Measurements from ENCODE around the gene CPNE2. TPM values are rescaled to one million over a fixed set of nuclear protein-coding genes. Genes with fewer than 3 reads are reported as not detected.
"Not testable (repeated sequence)": the region's sequence is repeated elsewhere in the genome, so short reads cannot be mapped to it uniquely, and the experiment has no call there.

CPNE2 gene
- total RNA-seq, 1 donor from 2014 or later: 40.3 TPM

DNA sequence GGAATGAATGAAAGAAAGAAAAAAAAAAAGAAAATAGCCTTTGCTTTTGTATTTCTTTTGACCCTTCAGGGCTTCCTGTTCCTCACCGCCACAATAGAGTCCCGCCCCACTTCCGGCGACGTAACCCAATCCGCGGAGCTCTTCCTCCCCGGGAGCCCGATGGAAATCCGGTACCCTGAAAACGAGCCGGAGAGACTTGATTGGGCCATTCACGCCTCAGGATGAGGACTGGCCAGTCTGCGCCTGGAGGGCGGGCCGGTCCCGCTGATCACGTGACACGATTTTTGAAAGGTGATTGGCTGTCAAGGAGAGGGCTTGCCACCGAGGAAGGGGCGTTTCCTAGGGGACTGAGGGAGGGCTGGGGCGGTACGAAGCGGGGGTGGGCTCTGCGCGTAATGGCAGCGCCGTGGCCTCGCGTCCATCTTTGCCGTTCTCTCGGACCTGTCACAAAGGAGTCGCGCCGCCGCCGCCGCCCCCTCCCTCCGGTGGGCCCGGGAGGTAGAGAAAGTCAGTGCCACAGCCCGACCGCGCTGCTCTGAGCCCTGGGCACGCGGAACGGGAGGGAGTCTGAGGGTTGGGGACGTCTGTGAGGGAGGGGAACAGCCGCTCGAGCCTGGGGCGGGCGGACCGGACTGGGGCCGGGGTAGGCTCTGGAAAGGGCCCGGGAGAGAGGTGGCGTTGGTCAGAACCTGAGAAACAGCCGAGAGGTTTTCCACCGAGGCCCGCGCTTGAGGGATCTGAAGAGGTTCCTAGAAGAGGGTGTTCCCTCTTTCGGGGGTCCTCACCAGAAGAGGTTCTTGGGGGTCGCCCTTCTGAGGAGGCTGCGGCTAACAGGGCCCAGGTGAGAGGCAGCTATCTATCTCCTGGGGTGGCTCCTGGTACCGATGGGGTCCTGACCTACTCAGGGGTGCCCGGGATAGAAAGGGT lies 93.8 kb downstream of the CPNE2 start, which contains the start of the genes PSME3IP1 and RSPRY1:
TSS of gene PSME3IP1 (minus strand) at position 95 of the 927 bp plus-strand sequence. CDS start 12,185 bp downstream, outside the sequence.
TSS of gene RSPRY1 (plus strand) at position 385 of the 927 bp plus-strand sequence. CDS start 18,330 bp downstream, outside the sequence.
- peak; percentile 100 for DNase-seq (ENCODE audit: extremely low spot score in 2 of 2)
- TF ChIP-seq, protein P1, sequence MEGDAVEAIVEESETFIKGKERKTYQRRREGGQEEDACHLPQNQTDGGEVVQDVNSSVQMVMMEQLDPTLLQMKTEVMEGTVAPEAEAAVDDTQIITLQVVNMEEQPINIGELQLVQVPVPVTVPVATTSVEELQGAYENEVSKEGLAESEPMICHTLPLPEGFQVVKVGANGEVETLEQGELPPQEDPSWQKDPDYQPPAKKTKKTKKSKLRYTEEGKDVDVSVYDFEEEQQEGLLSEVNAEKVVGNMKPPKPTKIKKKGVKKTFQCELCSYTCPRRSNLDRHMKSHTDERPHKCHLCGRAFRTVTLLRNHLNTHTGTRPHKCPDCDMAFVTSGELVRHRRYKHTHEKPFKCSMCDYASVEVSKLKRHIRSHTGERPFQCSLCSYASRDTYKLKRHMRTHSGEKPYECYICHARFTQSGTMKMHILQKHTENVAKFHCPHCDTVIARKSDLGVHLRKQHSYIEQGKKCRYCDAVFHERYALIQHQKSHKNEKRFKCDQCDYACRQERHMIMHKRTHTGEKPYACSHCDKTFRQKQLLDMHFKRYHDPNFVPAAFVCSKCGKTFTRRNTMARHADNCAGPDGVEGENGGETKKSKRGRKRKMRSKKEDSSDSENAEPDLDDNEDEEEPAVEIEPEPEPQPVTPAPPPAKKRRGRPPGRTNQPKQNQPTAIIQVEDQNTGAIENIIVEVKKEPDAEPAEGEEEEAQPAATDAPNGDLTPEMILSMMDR (IDR thresholded peaks at IDR 0.05): no peak
- TF ChIP-seq POLR2AphosphoS5 (IDR thresholded peaks at IDR 0.05; ENCODE audit: insufficient read depth in 1 of 2, low read depth in 1 of 2): peak; percentile 94
- TF ChIP-seq POLR2A (IDR thresholded peaks at IDR 0.05): peak in 1 of 2 donors; percentile 75
- intact Hi-C loops (cut with DNase I): loop anchor here (10.0 kb wide), 1 partner anchor 59 kb away; the partner anchor contains the start of gene ARL2BP
- Histone ChIP-seq H3K27me3 (no peaks in the 10 kb centered on the region), H3K4me1 (peaks cover 42% of the 10 kb centered on the region), H3K27ac (peak within 1 kb of the TSS; percentile 91), H3K9me3 (no peaks in the 10 kb centered on the region), H3K4me3 (peak within 1 kb of the TSS; percentile 98 to 99), H3K36me3 (no peaks in the 10 kb centered on the region)

DNA sequence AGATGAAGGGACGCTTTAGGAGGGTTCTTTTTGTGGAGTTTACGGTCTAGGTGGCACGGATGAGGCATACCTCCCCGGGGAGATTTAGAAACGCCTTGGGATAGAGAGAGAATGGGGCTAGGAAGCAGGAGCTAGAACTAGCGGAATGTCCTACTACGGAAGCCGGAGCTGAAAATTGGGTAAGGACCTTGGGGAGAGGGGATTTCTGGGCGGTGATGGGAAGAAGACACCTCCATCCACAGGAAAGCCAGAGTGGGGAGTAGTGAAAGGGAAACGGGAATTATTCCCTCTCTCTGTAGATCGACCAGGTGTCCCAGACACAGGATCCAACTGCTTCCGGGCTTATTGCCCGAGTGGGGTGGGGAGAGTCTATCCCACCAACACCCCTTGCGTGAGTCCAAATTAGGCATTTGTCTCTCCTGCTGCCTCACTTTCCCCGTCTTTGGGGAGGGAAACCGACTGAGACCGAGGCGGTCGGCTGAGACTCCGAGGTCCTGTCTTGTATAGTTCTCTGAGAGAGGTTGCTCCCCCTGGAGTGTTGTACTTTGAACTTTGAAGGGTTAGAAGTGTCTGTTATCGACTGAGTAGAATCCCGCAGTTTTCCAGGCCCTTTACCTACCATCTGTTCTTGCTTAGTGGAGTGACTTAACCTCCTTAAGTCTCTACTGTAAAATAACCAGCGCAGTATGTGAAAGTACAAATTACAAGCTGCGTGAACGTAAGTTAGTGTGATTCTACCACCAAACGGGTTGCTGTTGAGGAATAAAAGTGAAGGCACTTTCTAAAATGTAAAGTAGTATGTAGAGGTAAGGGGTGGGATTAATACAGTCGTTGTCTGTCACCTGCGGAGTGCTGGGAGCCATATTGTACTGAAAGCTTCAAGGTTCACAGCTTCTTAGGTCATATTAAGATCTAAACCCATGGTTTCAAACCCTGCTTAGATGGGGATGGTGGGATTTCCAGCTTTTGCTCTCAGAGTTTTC lies 94.8 kb downstream of the CPNE2 start:
- Histone ChIP-seq H3K27me3 (no peaks in the 10 kb centered on the region), H3K36me3 (no peaks in the 10 kb centered on the region), H3K4me1 (peaks cover 46% of the 10 kb centered on the region), H3K4me3 (peak overlapping the region; percentile 98 to 99), H3K9me3 (no peaks in the 10 kb centered on the region), H3K27ac (peak overlapping the region; percentile 86)
- DNase-seq (ENCODE audit: extremely low spot score in 2 of 2): no peak
- intact Hi-C loops (cut with DNase I): loop anchor here (10.0 kb wide), 1 partner anchor 58 kb away; the partner anchor contains the start of gene ARL2BP
- no peak for TF ChIP-seq POLR2AphosphoS5 (IDR thresholded peaks at IDR 0.05; ENCODE audit: insufficient read depth in 1 of 2, low read depth in 1 of 2)
- TF ChIP-seq, protein P1 (IDR thresholded peaks at IDR 0.05): no peak
- TF ChIP-seq POLR2A (IDR thresholded peaks at IDR 0.05): no peak

DNA sequence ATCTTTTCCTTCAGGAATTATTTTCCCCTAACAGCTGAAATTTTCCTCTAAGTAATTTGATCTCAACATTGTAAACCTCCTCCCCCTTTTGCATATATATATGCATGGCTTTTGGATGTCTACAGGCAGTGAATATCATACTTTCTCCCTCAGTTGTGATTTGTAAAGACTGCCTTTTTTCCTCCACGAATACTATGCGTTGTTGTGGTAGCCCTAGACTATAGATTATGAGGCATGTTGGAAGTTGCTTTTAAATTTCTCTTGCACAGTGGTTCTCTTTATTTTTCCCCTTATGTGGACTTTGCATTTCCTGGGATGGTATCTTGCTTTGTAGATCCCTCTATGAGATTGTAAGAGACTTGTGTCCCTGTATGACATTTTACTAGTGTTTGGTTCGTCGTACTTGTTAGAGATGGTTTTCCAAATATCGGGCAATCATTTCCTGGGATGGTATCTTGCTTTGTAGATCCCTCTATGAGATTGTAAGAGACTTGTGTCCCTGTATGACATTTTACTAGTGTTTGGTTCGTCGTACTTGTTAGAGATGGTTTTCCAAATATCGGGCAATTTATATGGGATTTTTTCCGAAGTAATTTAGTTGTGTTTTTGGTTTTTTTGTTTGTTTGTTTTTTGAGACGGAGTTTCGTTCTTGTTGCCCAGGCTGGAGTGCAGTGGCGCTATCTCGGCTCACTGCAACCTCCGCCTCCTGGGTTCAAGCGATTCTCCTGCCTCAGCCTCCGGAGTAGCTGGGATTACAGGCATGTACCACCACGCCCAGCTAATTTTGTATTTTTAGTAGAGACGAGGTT lies 95.7 kb downstream of the CPNE2 start:
- intact Hi-C loops (cut with DNase I): loop anchor here (10.0 kb wide), 1 partner anchor 57 kb away; the partner anchor contains the start of gene ARL2BP
- H3K4me1 ChIP-seq: peaks cover 56% of the 10 kb centered on the region
- not testable (repeated sequence) for H3K27me3 ChIP-seq; DNase-seq (ENCODE audit: extremely low spot score in 2 of 2); H3K9me3 ChIP-seq; H3K36me3 ChIP-seq
- H3K4me3 ChIP-seq: peak overlapping the region; percentile 98 to 99
- peak overlapping the region; percentile 86 for H3K27ac ChIP-seq

DNA sequence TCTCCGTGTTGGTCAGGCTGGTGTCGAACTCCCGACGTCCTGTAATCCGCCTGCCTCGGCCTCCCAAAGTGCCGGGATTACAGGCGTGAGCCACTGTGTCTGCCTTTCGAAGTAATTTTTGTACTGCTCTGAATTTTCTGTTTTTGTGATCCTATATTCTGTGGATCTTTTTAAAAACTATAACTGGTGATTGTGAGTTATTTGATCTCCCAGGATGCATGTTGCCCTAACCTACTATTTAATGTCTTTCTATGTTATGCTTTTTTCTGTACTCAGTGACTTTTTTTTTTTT lies 96.3 kb downstream of the CPNE2 start:
- TF ChIP-seq POLR2A (IDR thresholded peaks at IDR 0.05) (no peak), POLR2AphosphoS5 (IDR thresholded peaks at IDR 0.05; ENCODE audit: insufficient read depth in 1 of 2, low read depth in 1 of 2) (no peak)
- Histone ChIP-seq H3K27me3 (no peaks in the 10 kb centered on the region), H3K36me3 (no peaks in the 10 kb centered on the region), H3K27ac (no peak overlapping the region), H3K9me3 (no peaks in the 10 kb centered on the region), H3K4me1 (peaks cover 61% of the 10 kb centered on the region), H3K4me3 (no peak overlapping the region)
- DNase-seq (ENCODE audit: extremely low spot score in 2 of 2): no peak
- intact Hi-C loops (cut with DNase I): loop anchor here (10.0 kb wide), 1 partner anchor 56 kb away; the partner anchor contains the start of gene ARL2BP

DNA sequence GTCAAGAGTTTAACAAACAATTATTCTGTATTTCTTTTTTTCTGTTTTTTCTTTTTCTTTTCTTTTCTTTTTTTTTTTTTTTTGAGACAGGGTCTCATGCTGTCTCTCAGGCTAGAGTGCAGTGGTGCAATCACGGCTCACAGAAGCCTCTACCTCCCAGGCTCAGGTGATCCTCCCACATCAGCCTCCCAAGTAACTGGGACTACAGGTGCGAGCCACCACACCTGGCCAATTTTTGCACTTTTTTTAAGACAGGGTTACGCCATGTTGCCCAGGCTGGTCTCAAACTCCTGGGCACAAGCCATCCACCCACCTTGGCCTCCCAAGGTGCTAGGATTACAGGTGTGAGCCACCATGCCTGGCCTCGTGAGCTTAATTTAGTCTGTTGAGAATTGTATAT lies 97.1 kb downstream of the CPNE2 start:
- not testable (repeated sequence) for H3K36me3 ChIP-seq; H3K4me3 ChIP-seq; DNase-seq (ENCODE audit: extremely low spot score in 2 of 2); H3K27ac ChIP-seq; H3K9me3 ChIP-seq; H3K27me3 ChIP-seq
- peaks cover 68% of the 10 kb centered on the region for H3K4me1 ChIP-seq
- intact Hi-C loops (cut with DNase I): loop anchor here (10.0 kb wide), 1 partner anchor 55 kb away; the partner anchor contains the start of gene ARL2BP

All from vagina (tissue), 2 donors.